Endothelial cell of umbilical vein (primary cell): ENCODE results near the gene MB21D2. TPM values are rescaled to one million over a fixed set of nuclear protein-coding genes. Genes with fewer than 3 reads are reported as not detected.

Source experiments
- BruUV-seq: library from RNA; stranded (reverse); fragments of 400-500 nt; replicated peaks from 2 replicates; lab custom pipeline; 2021; lab: Mats Ljungman, UMichigan
- CTCF ChIA-PET: fragments of 300-600, 350-600 bp; sonication (Branson Sonifier 250); formaldehyde crosslinking; loops from one replicate; lab custom pipeline; 2021; ENCODE audit warnings: antibody characterized with exemption, inconsistent platforms; lab: Charles Lee
- POLR2A ChIA-PET: fragments of 300-600, 350-600 bp; sonication (Branson Sonifier 250); formaldehyde crosslinking; loops from one replicate; lab custom pipeline; 2021; ENCODE audit warnings: antibody characterized with exemption, inconsistent platforms; lab: Charles Lee
- DNase-seq: peaks from one replicate; pipeline ENCODE4 v3.0.0-alpha.2; 2011; ENCODE audit warnings: low read depth, low spot score
- FAIRE-seq: peaks from 2 replicates; lab custom pipeline; 2011; peaks lifted over from hg19 to GRCh38; lab: Jason Lieb, UNC
- H2AFZ ChIP-seq: 2 replicates; pipeline ENCODE4 v1.6.0; 2012; ENCODE audit warnings: low read depth, low read length, control low read depth, inconsistent platforms
- H3K27ac ChIP-seq: 2 replicates; pipeline ENCODE4 v1.5.1; 2011; ENCODE audit warnings: low read depth, mild to moderate bottlenecking, control low read depth, low read length, moderate library complexity; ENCODE audit not compliant: insufficient read depth
- H3K27me3 ChIP-seq, 2 experiments: 2 replicates each; pipeline versions ENCODE4 v1.6.0 to v1.6.1; 2011; ENCODE audit warnings: low read length in 2 of 2, mixed read lengths in 1 of 2; ENCODE audit not compliant: control insufficient read depth in 2 of 2, insufficient read depth in 2 of 2
- H3K36me3 ChIP-seq, 2 experiments: 2 replicates in 1 of 2; 3 replicates in 1 of 2; pipeline ENCODE4 v1.5.1; 2011; ENCODE audit warnings: low read length in 2 of 2, mild to moderate bottlenecking in 1 of 2, moderate library complexity in 1 of 2; ENCODE audit not compliant: control insufficient read depth in 2 of 2, insufficient read depth in 2 of 2; ENCODE audit errors: extremely low read depth in 1 of 2
- H3K4me1 ChIP-seq: 3 replicates; pipeline ENCODE4 v1.5.1; 2011; ENCODE audit warnings: mild to moderate bottlenecking, low read length; ENCODE audit not compliant: control insufficient read depth, insufficient read depth; ENCODE audit errors: extremely low read depth
- H3K4me2 ChIP-seq: 2 replicates; pipeline ENCODE4 v1.6.1; 2011; ENCODE audit warnings: low read length, control low read depth, mixed read lengths; ENCODE audit not compliant: insufficient read depth
- H3K4me3 ChIP-seq, 3 experiments: fragments of 200-600 bp in 1 of 3; sonication (generic), shearing (Covaris generic) in 1 of 3; replicated peaks in 1 of 3; 2 replicates each; pipeline ENCODE4 v1.5.1; 2011 to 2016; ENCODE audit warnings: control low read depth in 3 of 3, low read length in 3 of 3, mild to moderate bottlenecking in 2 of 3, inconsistent platforms in 1 of 3, low read depth in 1 of 3, moderate library complexity in 1 of 3; ENCODE audit not compliant: insufficient read depth in 1 of 3
- H3K79me2 ChIP-seq: 2 replicates; pipeline ENCODE4 v1.6.0; 2012; ENCODE audit warnings: low read length, inconsistent platforms; ENCODE audit not compliant: control insufficient read depth, insufficient read depth
- H3K9ac ChIP-seq: replicated peaks from 2 replicates; pipeline ENCODE3; 2011; ENCODE audit warnings: low read length, control low read depth; ENCODE audit not compliant: insufficient read depth; ENCODE audit errors: extremely low read depth
- H3K9me1 ChIP-seq: replicated peaks from 3 replicates; pipeline ENCODE4 v1.6.0; 2011; ENCODE audit warnings: mild to moderate bottlenecking, low read length; ENCODE audit not compliant: control insufficient read depth, insufficient read depth; ENCODE audit errors: extremely low read depth
- H3K9me3 ChIP-seq: replicated peaks from 2 replicates; pipeline ENCODE4 v1.5.1; 2012; ENCODE audit warnings: low read length, inconsistent platforms; ENCODE audit not compliant: control insufficient read depth, insufficient read depth
- H4K20me1 ChIP-seq: replicated peaks from 2 replicates; pipeline ENCODE3; 2011; ENCODE audit warnings: mild to moderate bottlenecking, low read length; ENCODE audit not compliant: control insufficient read depth, insufficient read depth; ENCODE audit errors: extremely low read depth
- CTCF ChIP-seq, 2 donors: IDR thresholded peaks; 1 replicate in 1 of 2; 2 replicates in 1 of 2; pipeline ENCODE4 v1.5.1; 2011; ENCODE audit warnings: low read length in 2 of 2, mild to moderate bottlenecking in 2 of 2, moderate library complexity in 2 of 2, control low read depth in 1 of 2, inconsistent platforms in 1 of 2, low read depth in 1 of 2; ENCODE audit not compliant: insufficient read depth in 1 of 2; ENCODE audit errors: extremely low read depth in 1 of 2
- EZH2 ChIP-seq: IDR thresholded peaks from 2 replicates; pipeline ENCODE4 v1.6.1; 2012; ENCODE audit warnings: borderline replicate concordance, low read depth, mild to moderate bottlenecking, moderate library complexity, low read length, inconsistent platforms; ENCODE audit not compliant: severe bottlenecking
- FOS ChIP-seq: IDR thresholded peaks from 2 replicates; pipeline ENCODE4 v1.6.1; 2011; ENCODE audit warnings: mild to moderate bottlenecking, low read length, moderate library complexity, borderline replicate concordance; ENCODE audit not compliant: insufficient read depth
- GATA2 ChIP-seq: IDR thresholded peaks from 2 replicates; pipeline ENCODE4 v1.7.0; 2011; ENCODE audit warnings: low read depth, mild to moderate bottlenecking, moderate library complexity, mixed read lengths, low read length; ENCODE audit not compliant: insufficient read length, insufficient read depth
- JUN ChIP-seq: IDR thresholded peaks from 2 replicates; pipeline ENCODE4 v1.6.1; 2011; ENCODE audit warnings: borderline replicate concordance, low read depth; ENCODE audit not compliant: insufficient read length, insufficient read depth
- MAX ChIP-seq: IDR thresholded peaks from 2 replicates; pipeline ENCODE4 v1.6.1; 2011; ENCODE audit not compliant: insufficient read depth, insufficient read length
- MYC ChIP-seq: IDR thresholded peaks from one replicate; pipeline ENCODE4 v1.6.1; 2011; ENCODE audit warnings: mild to moderate bottlenecking, low read depth, low read length
- POLR2A ChIP-seq: IDR thresholded peaks from 2 replicates; pipeline ENCODE4 v1.6.1; 2012; ENCODE audit warnings: low read depth, mild to moderate bottlenecking, control low read depth, low read length
- POLR2AphosphoS5 ChIP-seq: IDR thresholded peaks from 2 replicates; pipeline ENCODE4 v1.6.1; 2012; ENCODE audit warnings: low read depth, mild to moderate bottlenecking, control low read depth, low read length, moderate library complexity; ENCODE audit not compliant: insufficient read depth
- dilution Hi-C: fragments of 300-500 bp; cut with MboI; formaldehyde crosslinking; loops from one replicate; pipeline ENCODE4 v1.15.0; 2019; ENCODE audit warnings: low sequenced_read_pairs; ENCODE audit not compliant: extremely low pct_ligation_motif_present
- intact Hi-C: fragments of 100-400 bp; cut with micrococcal nuclease; formaldehyde crosslinking; loops from one replicate; pipeline ENCODE4 v1.10.0; 2022
- polyA plus RNA-seq, 4 experiments: library from polyadenylated mRNA; depleted of rRNA in 3 of 4; stranded (reverse) in 3 of 4; unstranded in 1 of 4; fragments of >200 nt; gene quantifications; 2 replicates each; pipeline versions ENCODE4 v1.2.1 to v1.2.3, GENCODE V29; 2011 to 2012; ENCODE audit warnings: missing spikeins in 1 of 4
- total RNA-seq: library from RNA; stranded (reverse); gene quantifications from 2 replicates; pipeline ENCODE4 v1.2.3, GENCODE V29; 2021

Gene MB21D2
- total and polyA plus RNA-seq, 2 donors (not counting 3 experiments of a cell fraction or from before 2014, with no cell fraction given), result 6.7 to 7.4 TPM

- Histone ChIP-seq H3K27ac (no peak overlapping the region), H3K4me2 (no peak overlapping the region), H3K36me3 (no peaks in the 10 kb centered on the region), H3K79me2 (peaks cover 4% of the 10 kb centered on the region), H3K9me3 (no peaks in the 10 kb centered on the region), H3K9me1 (no peaks in the 10 kb centered on the region), H3K27me3 (no peaks in the 10 kb centered on the region), H3K4me3 (no peak overlapping the region), H2AFZ (no peak overlapping the region), H3K9ac (no peak overlapping the region), H3K4me1 (peaks cover 9% of the 10 kb centered on the region), H4K20me1 (no peaks in the 10 kb centered on the region)
- DNase-seq (no peak), FAIRE-seq (no peak)
- ChIA-PET CTCF (no interaction called here), POLR2A (no interaction called here)
- TF ChIP-seq EZH2 (no peak), CTCF (IDR thresholded peaks at IDR 0.05; ENCODE audit: extremely low read depth in 1 of 2, insufficient read depth in 1 of 2, low read depth in 1 of 2, low read length in 2 of 2) (no peak), MYC (no peak), JUN (no peak), POLR2AphosphoS5 (no peak), MAX (no peak), POLR2A (no peak), FOS (no peak), GATA2 (no peak)
- dilution Hi-C loops (no loop called here), intact Hi-C loops (no loop called here)
- BruUV-seq, result no TSS peak
Measured at GRCh38 chr3:192920411-192920810, 2.8 kb upstream of the MB21D2 start.
